NCI-H1694 treated with DMSO at 0.1 percent for 48 hours (cell line): Measurements from ENCODE around the gene CLDND2.
"Not testable (repeated sequence)": the region's sequence is repeated elsewhere in the genome, so short reads cannot be mapped to it uniquely, and the experiment has no call there.

Experiments used
- DNase-seq: peaks from one replicate; lab custom pipeline; 2025; lab: John Stamatoyannopoulos, UW

Gene CLDND2, protein sequence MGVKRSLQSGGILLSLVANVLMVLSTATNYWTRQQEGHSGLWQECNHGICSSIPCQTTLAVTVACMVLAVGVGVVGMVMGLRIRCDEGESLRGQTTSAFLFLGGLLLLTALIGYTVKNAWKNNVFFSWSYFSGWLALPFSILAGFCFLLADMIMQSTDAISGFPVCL

GRCh38 chr19:51368366-51369282, at the start of gene CLDND2:
Gene CLDND2, minus strand, starts transcription at chr19:51369003. Its CDS starts 426 bp downstream, at chr19:51368577.
- DNase-seq: no peak

GRCh38 chr19:51417810-51418157, 49.0 kb upstream of the CLDND2 start:
- DNase-seq: no peak

GRCh38 chr19:51417107-51417809, 48.5 kb upstream of the CLDND2 start, which contains the start of gene SIGLEC10:
Gene SIGLEC10, minus strand, starts transcription at chr19:51417642. Its CDS starts 61 bp downstream, at chr19:51417581.
- no peak for DNase-seq

DNA sequence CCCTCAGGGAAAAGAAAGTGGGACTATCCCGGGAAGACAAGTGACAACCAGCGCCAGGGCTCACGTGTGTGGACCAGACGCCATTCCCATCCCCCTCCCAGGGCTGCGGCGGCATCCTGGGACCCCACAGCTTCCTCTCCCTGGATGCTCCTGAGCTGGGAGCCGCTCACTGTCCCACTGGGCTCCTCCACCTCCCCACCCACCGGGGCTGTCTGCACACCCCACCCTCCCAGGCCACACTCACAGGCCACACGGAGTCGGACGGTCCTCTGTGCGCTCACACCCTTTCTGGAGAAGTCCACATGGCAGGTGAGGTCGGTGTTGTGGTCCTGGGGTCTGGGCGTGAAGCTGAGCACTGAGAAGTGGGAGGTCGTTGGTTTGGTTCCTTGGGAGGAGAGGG, 47.6 kb upstream of the CLDND2 start:
- DNase-seq: not testable (repeated sequence)

GRCh38 chr19:51415187-51415586, 46.4 kb upstream of the CLDND2 start:
- no peak for DNase-seq

DNA sequence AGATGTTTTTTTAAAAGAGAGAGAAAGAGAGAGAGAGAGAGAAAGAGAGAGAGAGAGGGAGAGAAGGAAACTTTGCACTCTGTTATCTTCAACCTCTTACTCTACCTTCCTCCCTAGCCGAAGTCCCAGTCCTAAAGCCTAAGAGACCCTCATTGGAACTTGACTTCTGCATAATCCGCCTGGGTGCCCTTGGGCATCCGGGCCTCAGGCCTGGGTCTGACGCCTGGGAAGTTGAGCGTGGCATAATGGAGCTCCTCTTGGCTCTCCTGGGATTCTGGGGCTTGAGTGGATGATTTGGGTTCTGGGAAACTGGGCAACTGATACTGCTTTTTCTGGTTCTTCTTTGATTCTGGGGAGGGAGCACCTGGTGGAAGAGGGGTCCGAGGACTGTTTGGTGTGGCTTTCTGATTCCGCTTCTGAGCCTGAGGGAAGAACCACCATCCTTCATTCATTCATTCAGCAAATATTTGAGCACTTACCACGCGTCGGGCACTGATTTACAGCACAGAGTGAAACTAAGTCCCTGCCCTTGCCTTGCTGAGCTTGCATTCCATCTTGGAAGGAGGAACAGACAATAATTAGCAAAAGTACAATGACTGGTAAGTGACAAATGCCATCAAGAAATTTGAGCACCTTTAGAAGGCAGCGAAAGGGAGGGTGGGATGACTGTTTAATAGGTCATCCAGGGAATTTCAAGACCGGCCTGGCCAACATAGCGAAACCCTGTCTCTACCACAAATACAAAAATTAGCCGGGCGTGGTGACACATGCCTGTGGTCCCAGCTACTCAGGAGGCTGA, 42.3 kb upstream of the CLDND2 start:
- DNase-seq: no peak

DNA sequence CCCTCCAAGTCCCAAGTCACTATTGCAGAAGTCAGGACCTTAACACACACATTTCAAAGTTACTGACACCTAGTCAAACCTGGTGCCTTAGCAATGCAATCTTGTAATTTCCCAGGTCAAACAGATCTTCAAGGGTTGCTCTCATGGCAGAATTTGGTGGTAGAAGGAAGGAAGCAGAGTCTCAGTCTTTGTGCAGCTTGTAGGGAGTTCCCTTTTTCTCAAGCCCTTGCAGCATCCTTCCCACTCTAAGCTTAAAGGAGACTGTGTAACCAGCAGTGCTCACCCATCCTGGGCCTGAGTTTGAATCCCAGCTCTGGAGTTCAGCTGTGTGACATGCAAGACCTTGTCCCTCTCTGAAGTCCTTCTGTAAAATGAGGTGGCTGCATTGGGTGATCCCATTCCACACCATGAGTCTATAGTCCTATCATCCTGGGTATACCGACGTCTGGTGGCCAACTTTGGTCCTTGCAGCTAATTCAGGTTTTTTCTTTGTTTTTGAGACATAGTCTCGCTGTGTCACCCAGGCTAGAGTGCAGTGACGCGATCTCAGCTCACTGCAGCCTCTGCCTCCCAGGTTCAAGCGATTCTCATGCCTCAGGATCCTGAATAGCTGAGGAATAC, 38.8 kb upstream of the CLDND2 start:
- no peak for DNase-seq

DNA sequence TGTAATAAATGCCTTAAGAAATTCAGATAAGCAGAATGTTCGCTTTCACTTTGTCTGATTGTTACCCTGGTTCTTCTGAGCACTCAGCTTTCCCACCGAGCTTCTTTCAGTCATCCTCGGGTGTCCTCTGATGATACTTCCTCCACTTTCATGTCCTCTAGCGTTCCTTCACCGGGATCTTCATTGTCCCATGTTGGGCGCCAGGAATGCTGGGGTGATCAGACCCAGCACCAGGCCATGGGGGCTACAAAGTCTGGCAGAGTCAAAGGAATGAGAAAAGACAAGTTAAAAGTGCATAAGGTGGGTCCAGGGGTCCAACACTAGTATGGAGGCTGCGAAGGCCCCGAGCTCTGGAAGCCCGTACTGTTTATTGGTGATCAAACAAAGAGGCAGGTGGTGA, 33.3 kb upstream of the CLDND2 start:
- DNase-seq: no peak

- DNase-seq: not testable (repeated sequence)
Observed at GRCh38 chr19:51399936-51400335, 31.1 kb upstream of the CLDND2 start.

DNA sequence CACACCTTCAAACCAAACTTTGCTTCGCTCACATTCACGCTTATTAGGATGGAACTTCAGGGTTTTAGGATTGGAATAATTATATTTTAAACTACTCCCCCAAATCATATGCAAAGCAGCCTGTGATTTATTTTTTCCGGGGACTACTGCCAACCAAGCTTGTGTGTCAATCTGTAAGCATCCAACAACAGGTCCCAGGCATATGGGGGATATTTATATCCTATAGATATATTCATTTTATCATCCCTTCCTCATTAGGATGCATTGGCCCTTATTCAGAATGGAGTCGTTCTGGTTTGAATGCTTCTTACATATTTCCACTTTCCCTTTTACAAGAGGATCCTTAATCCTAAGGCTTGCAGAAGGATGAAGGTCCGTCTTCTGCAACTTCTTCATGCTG, 30.4 kb upstream of the CLDND2 start:
- DNase-seq: no peak

DNA sequence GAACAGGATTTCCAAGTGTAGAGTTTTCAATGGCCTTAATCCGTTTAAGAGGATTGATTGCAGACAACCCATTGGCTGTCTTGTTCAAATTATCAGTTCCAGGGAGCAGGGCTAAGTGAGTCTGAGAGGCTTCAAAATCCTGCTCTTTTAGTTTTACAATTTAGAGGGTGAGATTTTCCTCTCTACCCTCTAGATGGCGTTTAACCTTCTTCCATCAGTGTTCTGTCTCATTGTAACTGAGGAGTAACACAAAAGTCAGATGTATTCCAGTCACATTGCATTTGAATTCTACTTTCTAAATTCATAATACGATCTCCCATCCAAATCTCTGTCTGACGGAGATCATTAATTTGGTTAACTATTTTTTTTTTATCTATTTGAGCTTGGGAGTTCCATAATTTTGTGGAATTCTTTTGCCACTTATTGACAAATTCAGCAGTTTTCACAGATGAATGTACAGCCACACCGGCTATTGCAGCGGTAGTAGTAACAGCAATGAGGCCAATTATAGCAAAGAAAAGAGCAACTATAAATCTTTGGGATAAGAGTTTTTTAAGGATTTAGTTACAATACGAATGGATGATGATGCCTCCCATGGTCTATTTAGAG, 29.4 kb upstream of the CLDND2 start:
- DNase-seq: no peak

GRCh38 chr19:51397453-51397852, 28.6 kb upstream of the CLDND2 start:
- not testable (repeated sequence) for DNase-seq

GRCh38 chr19:51396175-51396574, 27.4 kb upstream of the CLDND2 start:
- no peak for DNase-seq

- DNase-seq: no peak
Observed at GRCh38 chr19:51394050-51394836, 25.4 kb upstream of the CLDND2 start.

DNA sequence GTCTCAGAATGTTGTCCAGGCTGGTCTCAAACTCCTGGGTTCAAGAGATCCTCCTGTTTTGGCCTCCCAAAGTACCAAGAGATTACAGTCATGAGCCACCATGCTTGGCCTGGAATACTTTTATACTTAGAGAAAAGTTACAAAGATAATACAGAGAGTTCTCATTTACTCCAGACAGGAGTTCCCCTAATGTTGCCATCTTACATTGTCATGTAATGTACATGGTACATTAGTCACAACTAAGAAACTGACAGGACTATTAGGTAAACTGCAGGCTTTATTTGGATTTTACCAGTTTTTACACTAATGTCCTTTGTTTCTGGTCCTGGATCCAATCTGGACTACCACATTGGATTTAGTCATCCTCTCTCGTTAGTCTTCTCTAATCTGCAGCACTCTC, 23.9 kb upstream of the CLDND2 start:
- DNase-seq: no peak

GRCh38 chr19:51391073-51391611, 22.3 kb upstream of the CLDND2 start:
- no peak for DNase-seq

- DNase-seq: no peak
Observed at GRCh38 chr19:51389143-51389542, 20.3 kb upstream of the CLDND2 start.

DNA sequence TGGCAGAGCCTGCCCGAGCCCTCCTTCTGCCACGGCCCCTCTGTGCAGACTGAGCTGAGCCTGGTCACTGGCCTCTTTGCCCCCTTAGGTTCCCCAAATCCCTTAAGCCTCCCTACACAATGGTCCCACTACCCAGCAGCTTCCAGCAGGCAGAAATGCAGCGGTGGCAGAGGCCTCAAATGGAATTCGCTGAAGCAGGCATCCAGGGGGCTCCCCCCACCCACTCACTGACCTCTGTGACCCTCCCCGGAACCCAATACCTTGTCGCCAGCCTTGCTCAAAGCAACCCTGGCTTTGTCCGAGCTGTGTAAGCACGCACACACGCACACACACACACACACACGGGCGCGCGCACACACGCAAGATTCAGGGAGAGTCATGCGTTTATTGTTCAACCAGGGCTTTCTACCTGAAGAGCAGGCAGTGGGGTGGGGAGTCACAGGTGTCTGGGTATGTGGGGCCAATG, 19.2 kb upstream of the CLDND2 start, which contains the start of gene LIM2:
Gene LIM2 (minus strand): TSS at position 51 of the 466 bp plus-strand sequence. CDS start 531 bp downstream, outside the sequence.
- DNase-seq: no peak

DNA sequence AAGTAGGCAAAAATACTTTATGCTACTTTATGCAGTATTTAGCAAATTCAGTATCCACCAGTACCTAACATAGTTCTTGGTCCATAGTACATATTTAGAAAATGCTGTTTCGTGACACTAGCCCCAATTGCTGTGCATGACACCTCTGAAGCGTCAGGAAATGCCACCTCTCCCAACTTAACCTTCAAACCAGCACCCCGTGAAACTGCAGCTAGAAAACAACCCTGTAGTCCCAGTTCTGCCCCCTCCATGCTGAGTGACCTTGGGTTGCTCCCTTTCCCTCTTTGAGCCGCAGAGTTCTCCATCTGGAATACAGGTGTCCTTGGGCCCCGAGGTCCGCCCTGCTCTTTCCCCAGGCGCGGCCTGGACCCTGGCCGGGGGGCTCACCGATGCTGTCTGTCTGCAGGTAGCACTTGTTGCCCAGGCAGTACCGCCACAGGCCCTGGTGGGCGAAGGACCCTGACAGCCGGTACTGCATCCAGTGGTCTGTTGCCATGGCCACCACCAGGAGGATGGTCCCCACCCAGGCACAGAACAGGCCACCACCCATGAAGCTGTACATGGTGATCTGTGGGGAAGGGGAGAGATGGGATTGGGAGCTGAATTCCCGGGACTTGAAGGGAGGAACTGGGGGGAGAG, 18.2 kb upstream of the CLDND2 start:
- no peak for DNase-seq
